GM04504 (cell line): Measurements from ENCODE around the gene CBFB.
"Not testable (repeated sequence)": the region's sequence is repeated elsewhere in the genome, so short reads cannot be mapped to it uniquely, and the experiment has no call there.

ENCODE experiments used
- DNase-seq: peaks from one replicate; pipeline ENCODE4 v3.0.0-alpha.2; 2012; ENCODE audit warnings: low read depth

The CBFB gene

GRCh38 chr16:67098599-67098998 lies 69.7 kb downstream of the CBFB start:
- DNase-seq, result no peak

GRCh38 chr16:67100569-67101310 lies 71.8 kb downstream of the CBFB start:
- no peak for DNase-seq

- DNase-seq, result peak; percentile 56
These were observed 72.5 kb downstream of the CBFB start for GRCh38 chr16:67101311-67102082.

- no peak for DNase-seq
These were observed 75.1 kb downstream of the CBFB start for GRCh38 chr16:67104061-67104460.

GRCh38 chr16:67104845-67105244 lies 75.9 kb downstream of the CBFB start:
- DNase-seq, result no peak

- no peak for DNase-seq
These were observed 76.3 kb downstream of the CBFB start for GRCh38 chr16:67105246-67105645.

- no peak for DNase-seq
These were observed 76.9 kb downstream of the CBFB start for GRCh38 chr16:67105881-67106280.

GRCh38 chr16:67108489-67108888 lies 79.5 kb downstream of the CBFB start:
- DNase-seq, result no peak

- no peak for DNase-seq
These were observed 80.0 kb downstream of the CBFB start for GRCh38 chr16:67108931-67109406.

GRCh38 chr16:67109407-67110135 lies 80.6 kb downstream of the CBFB start, which contains the start of gene PHAF1:
Gene PHAF1 (plus strand): TSS chr16:67109941. CDS start chr16:67110176, 235 bp downstream.
- peak; percentile 75 for DNase-seq

GRCh38 chr16:67111951-67112444 lies 83.0 kb downstream of the CBFB start:
- no peak for DNase-seq

- DNase-seq, result no peak
These were observed 83.8 kb downstream of the CBFB start for GRCh38 chr16:67112591-67113399.

- no peak for DNase-seq
These were observed 85.8 kb downstream of the CBFB start for GRCh38 chr16:67114793-67115192.

- peak; percentile 77 for DNase-seq
These were observed 86.7 kb downstream of the CBFB start for GRCh38 chr16:67115639-67116038.

GRCh38 chr16:67116388-67117311 lies 87.7 kb downstream of the CBFB start:
- DNase-seq, result no peak

GRCh38 chr16:67117716-67118115 lies 88.8 kb downstream of the CBFB start:
- DNase-seq, result no peak

GRCh38 chr16:67120025-67120424 lies 91.1 kb downstream of the CBFB start:
- no peak for DNase-seq

GRCh38 chr16:67122799-67123198 lies 93.8 kb downstream of the CBFB start:
- DNase-seq, result not testable (repeated sequence)

GRCh38 chr16:67128417-67128816 lies 99.5 kb downstream of the CBFB start:
- no peak for DNase-seq

- DNase-seq, result no peak
These were observed 99.9 kb downstream of the CBFB start for GRCh38 chr16:67128887-67129286.
